ENCODE measurements around the gene UQCC2. TPM values are rescaled to one million over a fixed set of nuclear protein-coding genes. Genes with fewer than 3 reads are reported as not detected.

The UQCC2 gene
- total and polyA plus RNA-seq, 2 of the 8 experiments (the other 6 are each of a cell fraction or from before 2014, with no cell fraction given): 52.1 to 104 TPM

- CTCF ChIA-PET (ENCODE audit: partially characterized antibody): interaction anchor here (0.6 to 1.6 kb wide), 5 partner anchors 10 to 71 kb away, joined by 3 to 8 read pairs (median 3); no protein-coding TSS in a partner anchor
Measured at GRCh38 chr6:33676416-33677142, 34.9 kb downstream of the UQCC2 start.

More at GRCh38 chr6:33676416-33677142, 34.9 kb downstream of the UQCC2 start:
- H2AK5ac ChIP-seq (ENCODE audit: low read depth, low read length): no peak overlapping the region
- H4K5ac ChIP-seq (ENCODE audit: insufficient read length, low read depth, low read length): no peak overlapping the region
- WGBS, 2 experiments (ENCODE audit: extremely low coverage in 1 of 2, insufficient coverage in 1 of 2, insufficient read length in 1 of 2, insufficient replicate concordance in 2 of 2, low coverage in 1 of 2, low lambda C conversion rate in 2 of 2, missing lambda C conversion rate in 1 of 2): 86% methylated on average over 15 of the region's 15 CpGs; no CpG with 5 or more reads in 1 of the 2 experiments
- H3K9ac ChIP-seq (replicated peaks in 1 of 4; ENCODE audit: extremely low read depth in 1 of 4, low read depth in 3 of 4, low read length in 3 of 4): no peak overlapping the region
- no peak overlapping the region for H4K8ac ChIP-seq (ENCODE audit: extremely low read depth, insufficient read depth, low read length)
- no peak overlapping the region for H3K4me3 ChIP-seq (ENCODE audit: extremely low read depth in 1 of 4, insufficient read depth in 2 of 4, low read depth in 3 of 4, low read length in 4 of 4)
- no peaks in the 10 kb centered on the region for H3K4me1 ChIP-seq (replicated peaks in 1 of 4; ENCODE audit: control insufficient read depth in 3 of 4, insufficient read depth in 4 of 4, low read length in 3 of 4)
- H3K4me2 ChIP-seq (ENCODE audit: insufficient read depth in 1 of 2, low read depth in 2 of 2, low read length in 2 of 2): no peak overlapping the region
- H3K18ac ChIP-seq (ENCODE audit: extremely low read depth, low read length): no peak overlapping the region
- no peak overlapping the region for H2BK20ac ChIP-seq (ENCODE audit: low read length)
- H3K36me3 ChIP-seq (ENCODE audit: control insufficient read depth in 2 of 4, insufficient read depth in 4 of 4, low read length in 3 of 4): peaks cover 7 to 30% (median 25%) of the 10 kb centered on the region in 4 experiments
- no peak overlapping the region for H2BK5ac ChIP-seq (ENCODE audit: low read depth, low read length)
- no peak overlapping the region for H3K27ac ChIP-seq (ENCODE audit: low read depth, low read length)
- H3K79me1 ChIP-seq (ENCODE audit: low read depth, low read length): no peaks in the 10 kb centered on the region
- no peak overlapping the region for H2BK12ac ChIP-seq (ENCODE audit: low read depth, low read length)
- no peak overlapping the region for H4K91ac ChIP-seq (replicated peaks; ENCODE audit: insufficient read length, low read length)
- no peak for DNase-seq (ENCODE audit: low read depth in 1 of 2, low spot score in 2 of 2)
- no peak for FAIRE-seq
- H3K79me2 ChIP-seq (ENCODE audit: control insufficient read depth in 1 of 2, insufficient read depth in 2 of 2, low read length in 2 of 2): no peaks in the 10 kb centered on the region
- TF ChIP-seq CHD1 (IDR thresholded peaks at IDR 0.05; ENCODE audit: low read depth, low read length): no peak
- H2BK15ac ChIP-seq (ENCODE audit: low read length): no peak overlapping the region
- POLR2A ChIA-PET (ENCODE audit: partially characterized antibody): interaction anchor here (1.1 to 1.5 kb wide), 3 partner anchors 9 to 39 kb away, joined by 3 to 5 read pairs (median 4); no protein-coding TSS in a partner anchor
- H3K23me2 ChIP-seq (ENCODE audit: low read depth, low read length): no peaks in the 10 kb centered on the region
- no peaks in the 10 kb centered on the region for H3K9me3 ChIP-seq (ENCODE audit: insufficient read depth in 2 of 2, low read depth in 1 of 2, low read length in 1 of 2)
- no peak overlapping the region for H3K14ac ChIP-seq (ENCODE audit: insufficient read length)
- H3K4ac ChIP-seq (replicated peaks; ENCODE audit: insufficient read length, low read depth, low read length): no peak overlapping the region
- H3K27me3 ChIP-seq (replicated peaks in 1 of 4; ENCODE audit: control insufficient read depth in 3 of 4, extremely low read depth in 1 of 4, insufficient read depth in 3 of 4, low read length in 3 of 4): no peaks in the 10 kb centered on the region
- H3K56ac ChIP-seq (replicated peaks; ENCODE audit: insufficient read length, low read depth, low read length): no peak overlapping the region
- no peak overlapping the region for H3K23ac ChIP-seq (ENCODE audit: insufficient read length)
- no peak overlapping the region for H2AFZ ChIP-seq (ENCODE audit: low read length)
- H2BK120ac ChIP-seq (replicated peaks; ENCODE audit: low read depth, low read length): no peak overlapping the region
- H4K20me1 ChIP-seq (replicated peaks in 1 of 2; ENCODE audit: control insufficient read depth in 1 of 2, insufficient read depth in 2 of 2, low read length in 2 of 2): peaks cover 0 to 9% of the 10 kb centered on the region in 2 experiments
